K562 (cell line): ENCODE data around the gene PDCD1. TPM values are rescaled to one million over a fixed set of nuclear protein-coding genes. Genes with fewer than 3 reads are reported as not detected.

ENCODE experiments used
- ATAC-seq: fragments of 200-7000 bp; cut with Tn5 transposase; 3 replicates; pipeline ENCODE4 v1.9.1; 2020; ENCODE audit warnings: moderate library complexity
- BruUV-seq: library from RNA; stranded (reverse); fragments of 400-500 nt; replicated peaks from 2 replicates; lab custom pipeline; 2021; lab: Mats Ljungman, UMichigan
- CTCF ChIA-PET: fragments of 300-600 bp; formaldehyde crosslinking; extraction: SDS; loops from one replicate; lab custom pipeline; 2021; ENCODE audit warnings: low intra/inter-chr PET ratio; lab: Yijun Ruan, JAX
- POLR2A ChIA-PET: fragments of 300-600, 350-650 bp; sonication (Branson Sonifier 250); formaldehyde crosslinking; extraction: SDS; loops from one replicate; lab custom pipeline; 2021; ENCODE audit warnings: antibody characterized with exemption, inconsistent platforms; lab: Yijun Ruan, JAX
- DNase-seq, 4 experiments: peaks; one replicate each; pipeline versions ENCODE4 v3.0.0 to v3.0.0-alpha.2; 2011 to 2018; ENCODE audit warnings: low spot score in 3 of 4, mixed read lengths in 3 of 4; ENCODE audit errors: extremely low read depth in 1 of 4
- FAIRE-seq: peaks from 2 replicates; lab custom pipeline; 2011; peaks lifted over from hg19 to GRCh38; lab: Jason Lieb, UNC
- H2AFZ ChIP-seq: 2 replicates; pipeline ENCODE4 v1.6.0; 2011; ENCODE audit warnings: low read depth, low read length, control low read depth, inconsistent platforms
- H3K27ac ChIP-seq: fragments of 200-600 bp; 3 replicates; pipeline ENCODE4 v1.8.0; 2011; ENCODE audit warnings: low read depth, mild to moderate bottlenecking, control low read depth, inconsistent platforms, low read length, moderate library complexity, mixed read lengths; ENCODE audit errors: extremely low read depth
- H3K27me3 ChIP-seq, 2 experiments: fragments of 300-600 bp in 1 of 2; 2 replicates in 1 of 2; 3 replicates in 1 of 2; pipeline versions ENCODE4 v1.6.0 to v1.8.0; 2011; ENCODE audit warnings: inconsistent platforms in 2 of 2, low read length in 2 of 2, mild to moderate bottlenecking in 1 of 2, mixed read lengths in 1 of 2, moderate library complexity in 1 of 2; ENCODE audit not compliant: control insufficient read depth in 2 of 2, insufficient read depth in 2 of 2
- H3K36me3 ChIP-seq: fragments of 300-600 bp; 3 replicates; pipeline ENCODE4 v1.8.0; 2011; ENCODE audit warnings: mild to moderate bottlenecking, low read length, inconsistent platforms; ENCODE audit not compliant: control insufficient read depth, insufficient read depth
- H3K4me1 ChIP-seq, 2 experiments: fragments of 200-600 bp in 1 of 2; replicated peaks in 1 of 2; 2 replicates in 1 of 2; 3 replicates in 1 of 2; pipeline versions ENCODE4 v1.5.1 to v1.8.0; 2011; ENCODE audit warnings: inconsistent platforms in 2 of 2, low read length in 2 of 2, mild to moderate bottlenecking in 1 of 2, mixed read lengths in 1 of 2, moderate library complexity in 1 of 2; ENCODE audit not compliant: control insufficient read depth in 2 of 2, insufficient read depth in 2 of 2
- H3K4me2 ChIP-seq: 2 replicates; pipeline ENCODE4 v1.6.1; 2011; ENCODE audit warnings: low read length, control low read depth, inconsistent platforms, mixed read lengths; ENCODE audit not compliant: insufficient read depth
- H3K4me3 ChIP-seq: fragments of 200-600 bp; sonication (generic), shearing (Covaris generic); 2 replicates; pipeline ENCODE4 v1.5.1; 2016; ENCODE audit warnings: control low read depth, inconsistent platforms
- H3K79me2 ChIP-seq: fragments of 200-600 bp; 3 replicates; pipeline ENCODE4 v1.8.0; 2011; ENCODE audit warnings: low read length, inconsistent platforms; ENCODE audit not compliant: control insufficient read depth, insufficient read depth
- H3K9ac ChIP-seq, 2 experiments: 2 replicates each; pipeline versions ENCODE4 v1.6.0 to v1.6.1; 2011; ENCODE audit warnings: low read depth in 2 of 2, low read length in 2 of 2, control low read depth in 1 of 2, inconsistent platforms in 1 of 2, mild to moderate bottlenecking in 1 of 2, mixed read lengths in 1 of 2; ENCODE audit not compliant: insufficient read depth in 1 of 2
- H3K9me1 ChIP-seq: one replicate; pipeline ENCODE4 v1.6.0; 2011; ENCODE audit warnings: inconsistent platforms, mild to moderate bottlenecking, low read length, moderate library complexity; ENCODE audit not compliant: control insufficient read depth, insufficient read depth
- H3K9me3 ChIP-seq: replicated peaks from 2 replicates; pipeline ENCODE4 v1.5.1; 2011; ENCODE audit warnings: low read depth, low read length, inconsistent platforms; ENCODE audit not compliant: control insufficient read depth, insufficient read depth
- H4K20me1 ChIP-seq: replicated peaks from 2 replicates; pipeline ENCODE4 v1.6.1; 2011; ENCODE audit warnings: low read length, inconsistent platforms, mixed read lengths; ENCODE audit not compliant: control insufficient read depth, insufficient read depth
- AFF1 ChIP-seq, 2 experiments: fragments of 450-650 bp; IDR thresholded peaks; 2 replicates each; pipeline ENCODE4 v1.6.1; 2018; ENCODE audit warnings: mild to moderate bottlenecking in 2 of 2, low read depth in 1 of 2; ENCODE audit not compliant: partially characterized antibody in 2 of 2
- BCLAF1 ChIP-seq, 2 experiments: fragments of 450-650 bp in 1 of 2; IDR thresholded peaks; 2 replicates each; pipeline ENCODE4 v1.6.1; 2011 to 2017; ENCODE audit warnings: low read depth in 2 of 2, antibody characterized with exemption in 1 of 2, borderline replicate concordance in 1 of 2, low read length in 1 of 2, mild to moderate bottlenecking in 1 of 2, mixed read lengths in 1 of 2; ENCODE audit not compliant: control insufficient read depth in 1 of 2
- EHMT2 ChIP-seq: fragments of 450-650 bp; IDR thresholded peaks from 2 replicates; pipeline ENCODE4 v1.6.1; 2018; ENCODE audit warnings: antibody characterized with exemption
- HDAC6 ChIP-seq: IDR thresholded peaks from 2 replicates; pipeline ENCODE4 v1.6.1; 2012; ENCODE audit warnings: low read depth, mild to moderate bottlenecking, control low read depth, inconsistent platforms, low read length, moderate library complexity
- SP1 ChIP-seq: sonication (generic); formaldehyde crosslinking; IDR thresholded peaks from 2 replicates; pipeline ENCODE4 v1.8.1; 2022; ENCODE audit warnings: mild to moderate bottlenecking, missing genetic modification reagents
- TAF7 ChIP-seq: fragments of 450-650 bp; IDR thresholded peaks from 2 replicates; pipeline ENCODE4 v1.6.1; 2016; ENCODE audit warnings: missing genetic modification characterization, missing compliant biosample characterization
- ZNF239 ChIP-seq: fragments of 250-450 bp; sonication (Bioruptor Pico); IDR thresholded peaks from 2 replicates; pipeline ENCODE4 v1.4.0; 2020; ENCODE audit warnings: mild to moderate bottlenecking
- WGBS: fragments of 100-300 bp; shearing (Covaris generic); methylation state at CpG from one replicate; pipeline ENCODE4 v1.1.6; 2016; ENCODE audit warnings: low coverage, mixed read lengths; ENCODE audit not compliant: insufficient coverage; ENCODE audit errors: missing lambda C conversion rate; 5-methylcytosine and 5-hydroxymethylcytosine counted together
- in situ Hi-C: fragments of 300-500 bp; cut with MboI; formaldehyde crosslinking; loops from 4 replicates; pipeline ENCODE4 v1.15.0; 2018; ENCODE audit warnings: inconsistent platforms, mixed read lengths
- intact Hi-C: fragments of 100-400 bp; cut with micrococcal nuclease; formaldehyde crosslinking; loops from 2 replicates; pipeline ENCODE4 v1.14.2; 2022
- polyA plus RNA-seq, 8 experiments: library from polyadenylated mRNA; depleted of rRNA in 4 of 8; stranded (reverse) in 5 of 8; unstranded in 3 of 8; fragments of >200 nt; fragmentation: Nextera tagmentation in 2 of 8; fragmentation: Illumina TruSeq in 1 of 8; extraction: Ambion mirVana in 2 of 8; extraction: Trizol in 1 of 8; gene quantifications; 2 replicates each; pipeline versions ENCODE4 v1.2.1 to v1.2.3, GENCODE V29; 2011 to 2014; ENCODE audit warnings: inconsistent platforms in 1 of 8, missing spikeins in 1 of 8
- total RNA-seq, 7 experiments: library from RNA; depleted of rRNA in 6 of 7; stranded (reverse); fragments of >200 nt in 6 of 7; fragmentation: Illumina TruSeq in 2 of 7; extraction: Trizol in 2 of 7; gene quantifications; 2 replicates each; pipeline versions ENCODE4 v1.2.1 to v1.2.3, GENCODE V29; 2011 to 2021; ENCODE audit warnings: low replicate concordance in 1 of 7
- TF ChIP-seq, protein P1 (sequence below): fragments of 450-650 bp; conservative IDR thresholded peaks from 2 replicates; pipeline ENCODE4 v1.6.1; 2016; ENCODE audit warnings: missing genetic modification characterization, low read depth, mild to moderate bottlenecking, control low read depth, missing compliant biosample characterization

Gene PDCD1
- total and polyA plus RNA-seq, 9 of the 15 experiments (the other 6 are each of a cell fraction or from before 2014, with no cell fraction given), result 0.15 to 2.5 (median 1.0) TPM; not detected in 2

DNA sequence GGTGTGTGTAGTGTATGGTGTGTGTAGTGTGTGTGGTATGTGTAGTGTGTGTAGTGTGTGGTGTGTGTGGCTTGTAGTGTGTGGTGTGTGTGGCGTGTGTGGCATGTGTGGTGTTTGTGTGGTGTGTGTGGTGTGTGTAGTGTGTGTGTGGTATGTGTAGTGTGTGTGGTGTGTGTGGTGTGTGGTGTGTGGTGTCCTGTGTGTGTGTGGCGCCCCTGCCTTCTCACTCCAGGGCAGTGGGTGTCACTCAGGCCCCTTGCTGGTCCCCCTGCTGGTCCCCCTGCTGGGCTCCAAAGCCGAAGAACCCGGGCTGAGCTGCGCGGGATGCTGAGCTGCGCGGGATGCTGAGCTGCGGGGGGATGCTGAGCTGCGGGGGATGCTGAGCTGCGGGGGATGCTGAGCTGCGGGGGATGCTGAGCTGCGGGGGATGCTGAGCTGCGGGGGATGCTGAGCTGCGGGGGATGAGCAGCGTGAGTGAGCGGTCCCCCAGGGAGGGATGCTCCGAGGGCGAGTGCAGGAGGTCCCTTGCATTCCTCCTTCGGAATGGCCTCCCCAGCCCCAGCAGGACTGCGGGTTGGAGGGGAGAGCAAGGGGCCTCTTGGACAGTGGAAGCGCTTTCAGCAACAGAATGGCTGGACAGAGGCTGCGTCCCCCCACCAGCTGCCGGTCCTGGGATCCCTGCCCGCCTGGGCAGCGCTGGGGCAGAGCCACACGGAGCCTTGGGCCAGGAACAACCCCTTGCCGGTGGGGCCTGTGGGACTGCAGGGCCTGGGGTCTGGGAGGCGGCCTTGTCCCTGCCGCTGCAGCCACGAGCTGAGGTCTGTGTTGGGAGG, 7.5 kb upstream of the PDCD1 start (continued):
- TF ChIP-seq SP1 (CRISPR knock-in tag) (0 out of 2 replicates have a peak, but pooled peaks have one; percentile 26), EHMT2 (peak; percentile 43; the same call in 1 of the 2 replicates)

GRCh38 chr2:241865416-241865956, 6.8 kb upstream of the PDCD1 start:
- in situ Hi-C loops, result no loop called here
- Histone ChIP-seq H3K36me3 (no peaks in the 10 kb centered on the region), H3K9ac (no peak overlapping the region), H3K4me2 (no peak overlapping the region), H3K79me2 (no peaks in the 10 kb centered on the region), H3K9me1 (no peaks in the 10 kb centered on the region), H3K27me3 (peaks cover 4 to 56% of the 10 kb centered on the region in 2 experiments; a peak in 4 of 5 replicates), H3K27ac (no peak overlapping the region; the same call in 2 of the 3 replicates), H3K4me3 (no peak overlapping the region), H3K4me1 (peaks cover 5 to 46% of the 10 kb centered on the region in 2 experiments; a peak in 2 of 5 replicates), H3K9me3 (peaks cover 4% of the 10 kb centered on the region; the same call in 1 of the 2 replicates), H4K20me1 (peaks cover 5% of the 10 kb centered on the region), H2AFZ (no peak overlapping the region)
- intact Hi-C loops, result no loop called here
- 0% methylated on average over 1 of the region's 3 CpGs for WGBS
- no peak for ATAC-seq
- ChIA-PET CTCF (no interaction called here), POLR2A (no interaction called here)
- DNase-seq, result no peak
- FAIRE-seq, result peak; percentile 93
- no TSS peak for BruUV-seq
- TF ChIP-seq AFF1 (IDR thresholded peaks at IDR 0.05; ENCODE audit: low read depth in 1 of 2, partially characterized antibody in 2 of 2) (no peak), ZNF239 (CRISPR knock-in tag) (no peak), TAF7 (tag) (no peak), HDAC6 (0 out of 2 replicates have a peak, but pooled peaks have one; percentile 3), BCLAF1 (IDR thresholded peaks at IDR 0.05; ENCODE audit: borderline replicate concordance in 1 of 2, control insufficient read depth in 1 of 2, low read depth in 2 of 2, low read length in 1 of 2) (no peak)
- TF ChIP-seq, protein P1, sequence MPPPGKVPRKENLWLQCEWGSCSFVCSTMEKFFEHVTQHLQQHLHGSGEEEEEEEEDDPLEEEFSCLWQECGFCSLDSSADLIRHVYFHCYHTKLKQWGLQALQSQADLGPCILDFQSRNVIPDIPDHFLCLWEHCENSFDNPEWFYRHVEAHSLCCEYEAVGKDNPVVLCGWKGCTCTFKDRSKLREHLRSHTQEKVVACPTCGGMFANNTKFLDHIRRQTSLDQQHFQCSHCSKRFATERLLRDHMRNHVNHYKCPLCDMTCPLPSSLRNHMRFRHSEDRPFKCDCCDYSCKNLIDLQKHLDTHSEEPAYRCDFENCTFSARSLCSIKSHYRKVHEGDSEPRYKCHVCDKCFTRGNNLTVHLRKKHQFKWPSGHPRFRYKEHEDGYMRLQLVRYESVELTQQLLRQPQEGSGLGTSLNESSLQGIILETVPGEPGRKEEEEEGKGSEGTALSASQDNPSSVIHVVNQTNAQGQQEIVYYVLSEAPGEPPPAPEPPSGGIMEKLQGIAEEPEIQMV (tag), result no peak
